Cerebellar nuclear complex (tissue), 1 donor: Measurements from ENCODE around the gene CHAMP1.

ENCODE experiments used
- DNase-seq, 2 experiments: peaks; one replicate each; lab custom pipeline; 2025; lab: John Stamatoyannopoulos, UW

The CHAMP1 gene, protein sequence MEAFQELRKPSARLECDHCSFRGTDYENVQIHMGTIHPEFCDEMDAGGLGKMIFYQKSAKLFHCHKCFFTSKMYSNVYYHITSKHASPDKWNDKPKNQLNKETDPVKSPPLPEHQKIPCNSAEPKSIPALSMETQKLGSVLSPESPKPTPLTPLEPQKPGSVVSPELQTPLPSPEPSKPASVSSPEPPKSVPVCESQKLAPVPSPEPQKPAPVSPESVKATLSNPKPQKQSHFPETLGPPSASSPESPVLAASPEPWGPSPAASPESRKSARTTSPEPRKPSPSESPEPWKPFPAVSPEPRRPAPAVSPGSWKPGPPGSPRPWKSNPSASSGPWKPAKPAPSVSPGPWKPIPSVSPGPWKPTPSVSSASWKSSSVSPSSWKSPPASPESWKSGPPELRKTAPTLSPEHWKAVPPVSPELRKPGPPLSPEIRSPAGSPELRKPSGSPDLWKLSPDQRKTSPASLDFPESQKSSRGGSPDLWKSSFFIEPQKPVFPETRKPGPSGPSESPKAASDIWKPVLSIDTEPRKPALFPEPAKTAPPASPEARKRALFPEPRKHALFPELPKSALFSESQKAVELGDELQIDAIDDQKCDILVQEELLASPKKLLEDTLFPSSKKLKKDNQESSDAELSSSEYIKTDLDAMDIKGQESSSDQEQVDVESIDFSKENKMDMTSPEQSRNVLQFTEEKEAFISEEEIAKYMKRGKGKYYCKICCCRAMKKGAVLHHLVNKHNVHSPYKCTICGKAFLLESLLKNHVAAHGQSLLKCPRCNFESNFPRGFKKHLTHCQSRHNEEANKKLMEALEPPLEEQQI

DNA sequence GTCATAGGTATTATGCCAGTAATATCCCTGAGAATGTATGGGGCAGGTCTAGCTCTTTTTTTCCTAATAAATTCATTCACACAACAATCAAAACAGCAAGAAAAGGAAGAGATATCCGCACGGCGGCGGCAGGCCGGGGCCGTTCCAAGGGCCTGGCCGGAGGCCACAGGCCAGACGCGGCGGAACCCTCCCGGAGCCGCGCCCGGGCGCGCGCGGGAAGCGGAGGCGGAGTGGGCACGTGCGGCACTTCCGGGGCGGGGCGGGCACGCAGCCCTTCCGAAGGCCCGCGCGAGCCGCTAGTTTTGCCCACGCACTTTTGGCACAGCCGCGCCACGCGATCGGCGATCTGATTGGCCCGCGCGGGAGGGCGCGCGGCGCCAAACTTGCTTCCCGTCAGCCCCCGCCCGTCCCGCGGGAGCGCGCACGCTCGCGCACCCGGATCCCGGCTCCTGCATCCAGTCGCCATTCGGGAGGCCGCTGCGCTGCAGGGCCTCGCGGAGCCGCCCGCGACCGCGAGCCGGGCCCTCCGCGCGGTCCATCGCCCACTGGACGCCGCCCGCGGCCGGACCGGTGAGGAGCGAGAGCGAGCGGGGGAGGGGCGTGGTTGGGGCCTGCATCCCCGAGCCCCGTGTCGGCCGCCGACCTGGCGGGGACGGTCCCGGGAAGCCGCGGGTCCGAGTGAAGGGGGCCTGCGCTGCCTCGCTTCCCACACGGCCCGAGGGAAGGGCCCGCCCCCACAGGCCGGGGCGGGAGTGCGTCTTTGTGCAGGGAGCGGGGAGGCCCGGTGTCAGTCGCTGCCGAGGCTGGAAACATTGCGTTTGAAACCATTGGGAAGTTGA lies at the start of gene CHAMP1:
CHAMP1 (plus strand) TSS at position 430 of the 839 bp plus-strand sequence. CDS start 9,340 bp downstream, outside the sequence.
- peak; percentile 19 to 93 for DNase-seq

DNA sequence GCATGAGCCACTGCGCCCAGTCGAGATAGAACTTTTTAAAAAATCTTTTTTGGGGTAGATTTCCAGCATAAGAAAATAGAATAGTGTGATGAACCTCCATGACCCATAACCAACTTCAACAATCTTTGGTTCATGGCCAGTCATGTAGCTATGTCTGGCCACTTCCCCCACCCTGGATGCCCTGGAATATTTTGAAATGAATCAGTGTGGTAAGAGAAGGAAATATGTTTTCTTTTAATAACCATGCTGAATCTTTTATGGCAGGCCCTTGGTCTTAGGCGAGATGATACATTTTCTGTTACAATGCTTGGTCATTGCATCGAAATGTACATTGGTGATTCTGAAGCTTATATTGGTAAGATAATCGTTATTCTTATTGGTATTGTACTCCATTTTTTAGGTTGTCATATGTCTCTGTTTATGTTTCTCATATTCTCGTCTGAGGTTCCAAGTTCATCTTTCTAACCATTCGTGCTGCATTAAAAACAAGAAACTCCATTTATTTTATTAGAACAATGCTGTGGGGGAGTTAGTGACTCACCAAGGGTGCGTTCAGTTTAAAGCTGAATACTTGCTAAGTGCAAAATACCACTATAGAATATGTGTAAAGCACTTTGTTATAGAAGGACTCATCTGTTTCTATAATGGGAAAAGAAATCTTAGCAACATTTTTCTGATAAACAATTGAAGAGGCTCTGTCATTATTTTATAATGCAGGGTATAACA lies 49.3 kb upstream of the CHAMP1 start:
- no peak for DNase-seq

DNA sequence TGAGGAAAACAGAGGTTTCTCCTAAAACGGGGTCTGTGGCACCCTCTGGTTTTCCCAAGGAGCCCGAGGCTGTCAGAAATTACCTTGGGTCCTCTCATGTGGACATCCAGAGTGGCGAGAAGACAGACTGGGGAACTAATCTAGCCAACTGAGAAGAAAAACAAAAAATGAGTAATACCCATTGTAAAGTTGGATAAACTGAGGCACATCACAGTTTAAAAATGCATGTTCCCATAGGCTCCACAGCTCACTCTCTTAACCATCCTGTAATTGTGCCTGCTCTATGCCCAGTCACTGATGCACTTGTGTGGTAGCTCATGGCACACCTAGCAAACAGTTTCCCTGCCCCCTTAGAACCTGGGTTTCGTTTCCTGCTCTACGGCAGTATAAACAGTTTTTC lies 48.1 kb upstream of the CHAMP1 start:
- no peak for DNase-seq

DNA sequence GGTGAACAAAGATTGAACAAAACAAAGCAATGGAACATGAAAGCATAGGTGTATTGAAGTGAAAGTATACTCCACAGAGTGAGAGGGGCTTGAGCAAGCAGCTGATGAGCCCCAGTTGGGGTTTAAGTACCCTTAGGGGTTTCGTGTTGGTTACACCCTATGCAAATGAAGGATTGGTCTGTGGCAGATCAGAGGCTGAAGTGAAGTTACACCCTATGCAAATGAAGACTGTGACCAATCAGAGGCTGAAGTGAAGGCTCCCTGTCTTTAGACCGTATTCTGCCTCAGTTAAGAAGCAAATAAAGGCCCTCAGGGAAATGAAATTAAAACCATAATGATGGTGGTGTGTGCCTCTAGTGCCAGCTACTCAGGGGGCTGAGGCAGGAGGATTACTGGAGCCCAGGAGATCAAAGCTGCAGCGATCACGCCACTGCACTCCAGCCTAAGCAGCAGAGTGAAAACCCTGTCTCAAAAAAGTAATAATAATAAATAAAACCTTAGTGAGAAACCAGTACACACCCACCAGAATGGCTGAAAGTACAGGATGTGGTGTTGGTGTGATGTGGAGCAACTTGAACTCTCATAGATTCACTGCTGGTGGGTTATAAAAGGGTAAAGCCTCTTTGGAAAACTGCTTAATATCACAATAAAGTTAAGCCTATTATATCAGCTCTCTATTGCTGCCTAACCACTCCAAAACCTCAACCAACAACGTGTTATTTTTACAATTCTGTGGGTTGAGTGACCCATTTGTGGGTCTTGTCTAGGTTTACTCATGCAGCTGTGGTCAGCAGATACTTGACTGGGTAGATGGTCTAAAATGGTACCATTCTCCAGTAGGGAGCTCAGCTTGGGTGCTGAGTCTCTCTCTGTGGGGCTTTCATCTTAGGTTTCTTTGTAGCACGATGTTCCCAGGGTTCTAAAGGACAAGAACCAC lies 45.7 kb upstream of the CHAMP1 start:
- no peak for DNase-seq

DNA sequence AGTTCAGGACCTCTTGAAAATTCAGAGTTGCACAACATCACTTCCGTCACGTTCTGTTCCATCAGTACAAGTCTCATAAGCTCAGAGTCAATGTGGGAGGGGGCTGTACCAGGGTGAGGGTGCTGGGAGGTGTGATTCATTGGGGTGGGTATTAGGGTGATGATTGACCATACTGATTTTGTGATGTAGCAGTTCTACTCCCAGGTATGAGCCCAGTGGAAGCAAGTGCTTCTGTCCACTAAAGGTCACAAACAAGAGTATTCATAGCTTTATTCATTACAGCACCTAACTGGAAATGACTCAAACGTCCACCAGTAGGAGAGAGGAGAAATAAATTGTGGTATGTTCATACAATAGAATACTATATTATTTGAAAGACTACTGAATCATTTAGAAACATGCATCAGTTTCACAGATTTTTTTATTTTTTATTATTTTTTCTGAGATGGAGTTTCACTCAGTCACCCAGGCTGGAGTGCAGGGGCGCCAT lies 45.0 kb upstream of the CHAMP1 start:
- no peak for DNase-seq

DNA sequence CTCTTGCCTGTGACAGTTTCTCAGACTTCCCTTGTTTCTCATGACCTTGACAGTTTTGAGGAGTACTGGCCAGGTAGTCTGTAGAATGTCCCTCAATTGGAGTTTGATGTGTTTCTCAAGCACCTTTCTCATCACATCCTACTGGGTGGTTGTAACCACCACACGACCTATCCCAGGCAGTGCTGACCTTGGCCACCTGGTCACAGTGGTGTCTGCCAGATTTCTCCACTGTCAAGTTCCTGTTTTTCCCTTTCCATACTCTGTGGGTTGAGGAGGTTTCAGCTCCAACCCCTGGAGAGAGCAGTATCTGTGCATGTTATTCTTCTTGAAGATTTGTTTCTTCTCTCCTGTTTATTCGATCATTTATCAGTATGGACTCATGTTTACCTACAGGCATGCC lies 41.3 kb upstream of the CHAMP1 start:
- no peak for DNase-seq

DNA sequence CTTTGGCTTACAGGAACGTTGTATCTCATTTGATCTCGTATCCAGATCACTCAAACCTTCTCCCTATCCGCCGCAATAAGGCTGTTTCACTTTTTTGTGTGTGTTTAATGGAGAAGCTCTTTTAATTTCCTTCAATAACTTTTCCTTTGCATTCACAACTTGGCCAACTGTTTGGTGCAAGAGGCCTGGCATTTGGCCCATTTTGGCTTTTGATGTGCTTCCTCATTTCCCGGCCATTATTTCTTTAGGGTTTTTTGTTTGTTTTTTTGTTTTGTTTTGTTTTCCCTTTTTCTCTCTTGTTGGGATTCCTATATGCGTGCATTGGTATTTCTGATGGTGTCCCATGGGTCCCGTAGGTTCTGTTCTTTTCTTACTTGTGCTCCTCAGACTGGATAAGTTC lies 39.0 kb upstream of the CHAMP1 start:
- DNase-seq = no peak

DNA sequence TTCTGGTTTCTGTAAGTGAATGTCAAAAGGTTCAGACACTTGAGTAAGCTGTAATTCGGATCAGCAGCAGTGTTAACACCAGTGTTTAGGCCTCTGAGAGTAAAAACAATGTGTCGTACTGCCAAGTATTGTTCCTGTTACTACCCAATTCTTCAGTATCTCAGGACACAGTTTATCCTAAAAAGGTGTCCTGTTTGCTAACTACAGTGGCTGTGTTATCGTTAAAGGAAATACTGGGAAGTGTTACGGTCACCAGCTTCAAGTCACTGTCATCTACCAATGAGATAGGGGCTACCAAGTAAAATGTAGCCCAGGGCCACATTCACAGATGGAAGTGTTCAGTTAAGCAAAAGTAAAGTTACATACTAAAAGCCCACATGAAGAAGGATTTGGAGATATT lies 35.2 kb upstream of the CHAMP1 start:
- DNase-seq = no peak

DNA sequence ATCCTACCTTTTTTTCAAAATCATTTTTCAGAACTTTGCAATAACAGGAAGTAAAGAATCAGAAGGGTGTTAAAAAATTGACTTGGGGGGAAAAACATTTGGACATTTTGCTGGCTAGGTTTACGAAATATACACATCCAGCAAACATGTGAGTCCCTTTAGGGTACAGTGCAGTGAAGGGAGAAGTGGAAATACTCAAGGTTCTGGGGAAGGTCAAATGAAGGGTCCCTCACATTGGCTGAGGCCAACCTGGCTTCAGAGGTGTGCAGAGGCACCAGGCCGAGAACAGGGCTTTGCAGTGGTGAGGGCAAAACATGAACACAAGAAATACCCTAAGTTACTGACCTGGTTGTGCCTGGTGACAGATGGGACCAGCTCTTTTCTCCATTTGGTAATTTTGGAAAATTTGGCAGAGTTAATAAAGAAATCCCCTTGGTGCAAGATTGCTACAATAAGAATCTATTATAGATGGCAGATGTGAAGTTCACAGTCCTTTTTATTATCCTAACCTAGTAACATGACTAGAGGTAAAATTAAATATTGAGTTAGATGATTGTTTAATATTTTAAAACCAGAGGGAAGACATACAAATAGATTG lies 34.4 kb upstream of the CHAMP1 start:
- no peak for DNase-seq

DNA sequence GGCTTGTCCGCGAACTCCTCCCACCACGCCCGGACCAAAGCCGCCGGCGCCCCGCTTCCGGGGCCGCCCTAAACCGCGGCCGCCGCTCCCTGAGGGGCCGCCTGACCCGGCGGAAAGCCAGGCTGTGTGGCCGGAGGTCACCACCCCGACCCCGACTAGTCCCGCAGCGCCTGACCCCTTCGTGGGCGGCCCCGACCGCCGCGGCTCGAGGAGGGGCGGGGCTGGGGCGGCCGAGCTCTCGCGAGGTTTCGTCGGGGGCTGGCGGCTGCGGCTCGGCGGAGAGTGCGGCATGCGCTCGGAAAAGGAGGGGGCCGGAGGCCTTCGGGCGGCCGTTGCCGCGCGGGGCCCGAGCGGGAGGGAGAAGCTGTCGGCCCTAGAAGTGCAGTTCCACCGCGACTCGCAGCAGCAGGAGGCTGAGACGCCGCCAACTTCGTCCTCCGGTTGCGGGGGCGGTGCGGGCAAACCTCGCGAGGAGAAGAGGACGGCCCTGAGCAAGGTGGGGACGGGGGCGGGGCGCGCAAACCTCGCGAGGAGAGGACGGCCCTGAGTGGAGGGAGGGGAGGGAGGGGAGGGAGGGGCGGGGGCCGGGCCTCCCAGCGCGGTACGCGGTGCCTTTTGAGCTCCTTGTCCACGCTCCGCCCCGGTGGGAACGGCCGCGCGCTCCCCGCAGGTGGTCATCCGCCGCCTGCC lies 32.8 kb upstream of the CHAMP1 start, which contains the start of gene UPF3A:
UPF3A (plus strand) TSS at position 251 of the 690 bp plus-strand sequence; CDS start at position 290, 39 bp downstream.
- DNase-seq = peak in 1 of 2 experiments; percentile 51

DNA sequence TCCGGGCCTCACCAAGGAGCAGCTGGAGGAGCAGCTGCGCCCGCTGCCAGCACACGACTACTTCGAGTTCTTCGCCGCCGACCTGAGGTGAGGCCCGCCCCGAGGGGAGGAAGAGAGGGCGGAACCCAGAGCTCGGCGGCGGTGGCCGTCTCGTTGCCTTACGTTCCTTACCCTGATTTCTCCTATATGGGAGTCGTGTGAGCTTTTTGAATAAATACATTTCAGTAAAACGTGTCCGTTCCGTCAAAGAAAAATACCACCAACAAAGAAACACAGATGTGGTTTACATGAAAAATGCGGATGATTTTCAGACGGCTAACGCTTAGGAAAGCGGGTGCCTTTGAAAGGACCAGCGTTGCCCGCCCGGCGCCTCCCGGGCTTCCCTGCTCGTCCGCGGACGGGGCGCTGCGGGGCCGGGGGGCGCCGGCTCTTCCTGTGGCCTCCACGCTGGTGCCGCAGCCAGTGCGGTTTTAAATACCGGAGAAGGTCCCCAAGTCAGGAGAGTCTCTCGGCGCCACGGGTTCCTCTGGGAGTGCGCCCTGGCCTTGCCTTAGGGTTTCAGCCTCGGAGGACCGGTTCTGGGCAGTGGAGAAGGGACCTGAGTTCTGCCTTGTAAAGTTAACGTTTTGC lies 32.1 kb upstream of the CHAMP1 start:
- DNase-seq = no peak

DNA sequence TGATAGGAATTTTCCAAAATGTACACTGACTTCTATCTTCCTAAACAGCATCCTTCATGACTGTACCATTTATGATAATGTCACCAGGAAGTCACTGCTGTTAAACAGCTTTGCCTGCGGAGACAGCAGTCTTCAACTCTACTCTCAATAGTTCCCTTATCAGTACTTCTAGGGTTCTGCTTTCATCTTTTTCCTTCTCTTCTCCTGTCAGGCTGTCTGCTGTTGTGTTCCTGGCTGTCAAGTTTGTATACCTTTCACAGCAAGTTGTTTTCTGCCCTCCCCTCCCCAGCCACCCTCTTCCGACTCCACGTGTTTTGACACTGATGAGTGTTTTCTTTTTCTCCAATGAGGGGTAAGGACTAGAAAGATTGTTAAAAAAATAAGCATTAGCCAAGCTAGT lies 30.7 kb upstream of the CHAMP1 start:
- no peak for DNase-seq

DNA sequence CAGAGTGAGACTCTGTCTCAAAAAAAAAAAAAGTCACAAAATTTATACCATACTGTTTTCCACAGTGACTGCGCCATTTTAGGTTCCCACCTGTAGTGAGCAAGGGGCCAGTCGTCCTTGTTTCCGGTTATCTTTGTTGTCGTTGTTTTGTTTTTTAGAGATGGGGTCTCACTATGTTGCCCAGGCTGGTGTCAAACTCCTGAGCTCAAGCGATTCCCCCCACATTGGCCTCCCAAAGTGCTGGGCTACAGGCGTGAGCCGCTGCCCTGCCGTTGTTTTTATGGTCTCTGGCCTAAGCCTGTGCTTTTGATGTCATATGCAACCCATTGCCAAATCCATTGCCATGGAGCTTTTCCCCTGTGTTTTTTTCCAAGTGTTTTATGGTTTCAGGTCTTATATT lies 29.6 kb upstream of the CHAMP1 start:
- no peak for DNase-seq

DNA sequence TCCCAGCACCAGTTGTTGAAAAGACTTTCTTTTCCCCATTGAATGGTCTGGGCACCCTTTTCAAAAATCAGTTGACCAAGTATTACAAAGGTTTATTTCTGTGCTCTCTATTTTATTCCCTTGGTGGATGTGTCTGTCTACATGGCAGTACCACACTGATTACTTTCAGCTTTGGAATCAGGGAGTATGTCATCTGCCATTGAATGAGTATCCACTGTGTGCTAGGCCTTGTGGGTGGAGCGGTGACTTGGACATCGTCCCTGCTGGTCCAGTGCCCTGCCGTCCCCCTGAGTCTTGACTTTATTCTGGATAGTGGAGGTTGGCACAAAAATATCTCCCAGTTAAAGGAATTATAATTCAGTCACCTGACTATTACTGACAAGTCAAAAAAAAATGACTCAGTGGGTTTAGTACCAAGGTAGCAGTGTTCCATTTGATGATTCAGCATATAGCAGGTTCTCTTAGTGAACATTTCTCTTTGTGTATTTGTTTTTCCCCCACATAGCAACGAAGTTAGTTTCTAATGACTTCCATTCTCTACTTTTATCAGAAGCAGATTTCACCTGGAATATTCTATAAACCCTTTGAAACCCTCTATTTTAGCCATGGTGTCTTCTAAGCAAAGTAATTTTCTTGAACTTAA lies 29.0 kb upstream of the CHAMP1 start:
- no peak for DNase-seq

DNA sequence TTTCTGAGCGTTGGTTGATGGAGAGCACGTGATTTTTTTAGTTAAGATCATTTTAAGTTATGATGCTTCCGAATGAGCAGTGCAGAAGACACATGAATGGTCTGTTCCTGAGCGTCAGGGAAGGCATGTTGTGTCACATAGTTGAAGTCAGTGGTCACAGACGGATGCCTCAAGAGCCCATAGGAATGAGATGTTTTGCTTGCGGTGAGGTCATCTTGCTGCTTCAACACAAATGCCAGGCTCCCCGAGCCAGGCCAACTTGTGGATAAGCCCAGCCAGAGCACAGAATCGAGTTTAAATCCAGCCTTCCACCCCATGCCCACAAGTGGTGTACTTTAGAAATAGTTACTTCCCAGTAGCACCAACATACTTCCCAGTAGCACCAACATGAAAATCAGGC lies 27.5 kb upstream of the CHAMP1 start:
- no peak for DNase-seq

DNA sequence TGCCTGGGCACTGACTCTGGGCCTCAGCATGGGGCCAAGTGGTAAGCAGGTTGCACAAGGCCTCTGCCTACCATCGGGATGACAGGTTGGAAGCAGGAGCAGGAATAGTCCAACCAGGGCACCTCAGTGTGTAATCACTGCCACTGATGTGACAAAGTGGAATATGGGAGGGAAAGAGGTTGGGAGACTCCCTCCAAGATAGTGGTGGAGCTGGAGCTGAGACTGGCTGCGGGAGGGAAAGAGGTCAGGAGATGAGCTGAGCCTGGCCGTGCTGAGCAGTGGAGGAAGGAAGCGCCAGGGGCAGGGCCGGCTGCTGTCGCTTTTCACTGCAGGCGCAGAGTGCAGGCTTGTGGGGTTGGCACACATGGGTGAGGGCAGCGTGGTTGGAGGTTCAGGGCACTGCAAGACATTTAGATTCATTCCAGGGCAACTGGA lies 26.1 kb upstream of the CHAMP1 start:
- no peak for DNase-seq

DNA sequence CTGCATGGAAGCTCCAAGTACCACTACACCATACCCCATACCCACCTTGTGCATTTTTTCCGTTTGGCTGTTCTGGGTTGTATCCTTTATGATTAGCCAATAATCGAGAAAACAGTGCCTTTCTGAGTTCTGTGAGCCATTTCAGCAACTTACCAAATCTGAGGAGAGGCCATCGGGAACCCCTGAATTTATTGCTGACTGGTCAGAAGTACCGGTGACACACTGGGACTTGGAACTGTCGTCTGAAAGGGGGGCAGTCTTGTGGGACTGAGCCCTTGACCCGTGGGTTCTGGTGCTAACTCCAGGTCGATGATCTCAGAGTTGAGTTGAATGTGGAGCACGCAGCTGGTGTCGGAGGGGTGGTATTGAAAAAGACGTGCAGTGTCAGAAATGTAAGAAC lies 17.9 kb upstream of the CHAMP1 start:
- no peak for DNase-seq

DNA sequence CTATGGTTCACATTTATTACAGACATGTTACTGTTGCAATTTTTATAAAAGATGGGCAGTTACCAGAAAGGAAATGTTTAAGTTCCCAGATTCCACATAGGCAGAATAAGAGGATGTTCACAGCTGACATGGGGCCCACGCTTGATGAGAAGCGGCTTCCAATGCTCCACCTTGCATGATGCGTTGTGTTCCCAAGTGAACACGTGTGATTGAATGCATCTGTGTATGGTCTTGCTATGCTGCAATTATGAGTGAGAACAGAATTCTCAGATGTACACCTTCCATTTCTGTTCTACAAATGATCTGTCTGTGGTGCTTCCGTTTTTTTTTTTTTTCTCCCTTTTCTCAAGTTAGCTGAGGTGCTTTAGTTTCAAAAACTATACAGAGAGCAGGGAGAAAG lies 17.4 kb upstream of the CHAMP1 start:
- no peak for DNase-seq
